Diencephalon (tissue), 1 donor: ENCODE data around the gene ZNF276. TPM values are rescaled to one million over a fixed set of nuclear protein-coding genes. Genes with fewer than 3 reads are reported as not detected.

Experiments
- total RNA-seq: library from RNA; depleted of rRNA; stranded (reverse); fragments of >200 nt; gene quantifications from one replicate; pipeline ENCODE4 v1.2.3, GENCODE V29; 2014

Gene ZNF276
- total RNA-seq = 16.1 TPM

GRCh38 chr16:89720813-89721545 is at the start of gene ZNF276, which contains the start of gene VPS9D1:
Gene ZNF276, plus strand, starts transcription at chr16:89721537. Its CDS starts 104 bp downstream, at chr16:89721641.
Gene VPS9D1, minus strand, starts transcription at chr16:89720898. Its CDS starts 37 bp downstream, at chr16:89720861.

GRCh38 chr16:89686520-89687091 is 34.7 kb upstream of the ZNF276 start, which contains the start of gene CDK10:
Gene CDK10, plus strand, starts transcription at chr16:89686689. Its CDS starts 22 bp downstream, at chr16:89686711.

GRCh38 chr16:89701425-89702406 is 19.6 kb upstream of the ZNF276 start, which contains the start of gene SPATA2L:
Gene SPATA2L, minus strand, starts transcription at chr16:89701705. Its CDS starts 473 bp downstream, at chr16:89701232.

Other genes starting within 250 kb of the ZNF276 start
- gene ANKRD11, start 231.0 kb upstream of the ZNF276 start, total RNA-seq = 36.0 TPM
- 97.6 TPM for gene SPG7, start 213.1 kb upstream of the ZNF276 start, total RNA-seq
- 1,685 TPM for gene RPL13, start 160.9 kb upstream of the ZNF276 start, total RNA-seq
- 46.1 TPM for gene CPNE7, start 145.8 kb upstream of the ZNF276 start, total RNA-seq
- 4.6 TPM for gene DPEP1, start 107.9 kb upstream of the ZNF276 start, total RNA-seq
- 85.6 TPM for gene CHMP1A, start 63.8 kb upstream of the ZNF276 start, total RNA-seq
- 11.8 TPM for gene SPATA33, start 63.7 kb upstream of the ZNF276 start, total RNA-seq
- 36.9 TPM for gene CDK10, start 34.8 kb upstream of the ZNF276 start, total RNA-seq
- 23.3 TPM for gene SPATA2L, start 19.8 kb upstream of the ZNF276 start, total RNA-seq
- 15.0 TPM for gene VPS9D1, start 639 bp upstream of the ZNF276 start, total RNA-seq
- gene FANCA, start 95.1 kb downstream of the ZNF276 start, total RNA-seq = 13.1 TPM
- 21.0 TPM for gene SPIRE2, start 106.9 kb downstream of the ZNF276 start, total RNA-seq
- 176 TPM for gene TCF25, start 152.1 kb downstream of the ZNF276 start, total RNA-seq
- 3.5 TPM for gene MC1R, start 197.3 kb downstream of the ZNF276 start, total RNA-seq
- gene TUBB3, start 201.8 kb downstream of the ZNF276 start, total RNA-seq = 2,197 TPM
- 78.4 TPM for gene DEF8, start 227.2 kb downstream of the ZNF276 start, total RNA-seq